GM19035 (cell line): ENCODE measurements around the gene CBX1.
"Not testable (repeated sequence)": the region's sequence is repeated elsewhere in the genome, so short reads cannot be mapped to it uniquely, and the experiment has no call there.

Experiments used
- ATAC-seq: cut with Tn5 transposase; IDR thresholded peaks from one replicate; pipeline ENCODE4 v1.9.1; 2021; ENCODE audit not compliant: unreplicated experiment

The CBX1 gene

GRCh38 chr17:48074322-48075081 is 26.8 kb downstream of the CBX1 start:
- no peak for ATAC-seq

GRCh38 chr17:48073566-48074094 is 27.6 kb downstream of the CBX1 start:
- not testable (repeated sequence) for ATAC-seq

- not testable (repeated sequence) for ATAC-seq
Measured at GRCh38 chr17:48072811-48073210, 28.5 kb downstream of the CBX1 start.

GRCh38 chr17:48071654-48072053 is 29.6 kb downstream of the CBX1 start:
- no peak for ATAC-seq

GRCh38 chr17:48070195-48070594 is 31.1 kb downstream of the CBX1 start:
- no peak for ATAC-seq

GRCh38 chr17:48068491-48068961 is 32.8 kb downstream of the CBX1 start:
- no peak for ATAC-seq

- not testable (repeated sequence) for ATAC-seq
Measured at GRCh38 chr17:48067808-48068207, 33.5 kb downstream of the CBX1 start.

- no peak for ATAC-seq
Measured at GRCh38 chr17:48067245-48067644, 34.0 kb downstream of the CBX1 start.

- no peak for ATAC-seq
Measured at GRCh38 chr17:48066656-48067055, 34.6 kb downstream of the CBX1 start.

- no peak for ATAC-seq
Measured at GRCh38 chr17:48066192-48066591, 35.1 kb downstream of the CBX1 start.

- ATAC-seq = no peak
Measured at GRCh38 chr17:48064638-48065037, 36.6 kb downstream of the CBX1 start.

GRCh38 chr17:48062273-48062672 is 39.0 kb downstream of the CBX1 start:
- no peak for ATAC-seq

- no peak for ATAC-seq
Measured at GRCh38 chr17:48060249-48060648, 41.0 kb downstream of the CBX1 start.

- no peak for ATAC-seq
Measured at GRCh38 chr17:48059125-48059668, 42.1 kb downstream of the CBX1 start.

GRCh38 chr17:48058393-48059124 is 42.7 kb downstream of the CBX1 start:
- no peak for ATAC-seq

- no peak for ATAC-seq
Measured at GRCh38 chr17:48057626-48058025, 43.7 kb downstream of the CBX1 start.

- ATAC-seq = no peak
Measured at GRCh38 chr17:48056879-48057278, 44.4 kb downstream of the CBX1 start.

- ATAC-seq = no peak
Measured at GRCh38 chr17:48056246-48056745, 45.0 kb downstream of the CBX1 start.

GRCh38 chr17:48055531-48056245 is 45.6 kb downstream of the CBX1 start:
- ATAC-seq = peak; percentile 80

GRCh38 chr17:48054238-48055185 is 46.8 kb downstream of the CBX1 start:
- ATAC-seq = no peak
